Endodermal cell (in vitro differentiated cells): ENCODE measurements around the gene HUS1B. TPM values are rescaled to one million over a fixed set of nuclear protein-coding genes. Genes with fewer than 3 reads are reported as not detected.

Experiments used
- DNase-seq: peaks from one replicate; pipeline ENCODE4 v3.0.0-alpha.2; 2017
- H3K27ac ChIP-seq: 2 replicates; pipeline ENCODE4 v1.5.1; 2013; ENCODE audit warnings: mild to moderate bottlenecking, low read depth, low read length, moderate library complexity
- H3K27me3 ChIP-seq: 2 replicates; pipeline ENCODE4 v1.6.1; 2013; ENCODE audit warnings: mild to moderate bottlenecking, low read length, moderate library complexity; ENCODE audit not compliant: insufficient read depth, control insufficient read depth, poor library complexity, severe bottlenecking
- H3K36me3 ChIP-seq: 2 replicates; pipeline ENCODE4 v1.7.0; 2013; ENCODE audit warnings: mild to moderate bottlenecking, low read length, moderate library complexity; ENCODE audit not compliant: control insufficient read depth, insufficient read depth
- H3K4me1 ChIP-seq: one replicate; pipeline ENCODE4 v1.7.0; 2013; ENCODE audit warnings: low read length; ENCODE audit not compliant: control insufficient read depth, insufficient read depth
- H3K4me3 ChIP-seq: 2 replicates; pipeline ENCODE4 v1.5.1; 2013; ENCODE audit warnings: mild to moderate bottlenecking, low read length, moderate library complexity
- H3K9ac ChIP-seq: 2 replicates; pipeline ENCODE4 v1.6.1; 2013; ENCODE audit warnings: mild to moderate bottlenecking, low read length, moderate library complexity; ENCODE audit not compliant: poor library complexity, severe bottlenecking; ENCODE audit errors: extremely low read depth
- H3K9me3 ChIP-seq: 2 replicates; pipeline ENCODE4 v1.6.1; 2013; ENCODE audit warnings: mild to moderate bottlenecking, low read length, moderate library complexity; ENCODE audit not compliant: control insufficient read depth
- H3K27ac Mint-ChIP-seq: 2 replicates; pipeline ENCODE4 v1.8.0; 2020; ENCODE audit warnings: mixed read lengths
- H3K27me3 Mint-ChIP-seq: 2 replicates; pipeline ENCODE4 v1.8.0; 2021; ENCODE audit warnings: mild to moderate bottlenecking, mixed read lengths; ENCODE audit not compliant: insufficient read depth
- H3K36me3 Mint-ChIP-seq: 2 replicates; pipeline ENCODE4 v1.8.0; 2020; ENCODE audit warnings: low read depth, mixed read lengths
- H3K4me1 Mint-ChIP-seq: 2 replicates; pipeline ENCODE4 v1.8.0; 2020; ENCODE audit warnings: mixed read lengths
- H3K4me3 Mint-ChIP-seq: 2 replicates; pipeline ENCODE4 v1.8.0; 2020; ENCODE audit warnings: mild to moderate bottlenecking, moderate library complexity, mixed read lengths
- H3K9me3 Mint-ChIP-seq: 2 replicates; pipeline ENCODE4 v1.8.0; 2020; ENCODE audit warnings: mild to moderate bottlenecking, mixed read lengths
- CTCF ChIP-seq: fragments of 200-600 bp; sonication (generic); conservative IDR thresholded peaks from 2 replicates; pipeline ENCODE4 v1.5.0; 2021; ENCODE audit warnings: antibody characterized with exemption, mild to moderate bottlenecking
- WGBS, 2 experiments: methylation state at CpG; one replicate each; pipeline versions ENCODE4 v1.1.5 to v1.1.7; 2013; ENCODE audit warnings: missing lambda C conversion rate in 2 of 2, mixed read lengths in 1 of 2; ENCODE audit not compliant: insufficient coverage in 1 of 2, insufficient read length in 1 of 2; 5-methylcytosine and 5-hydroxymethylcytosine counted together
- total RNA-seq, 2 donors: library from RNA; stranded (reverse); fragmentation: NEBNext Ultra II Directional in 1 of 2; extraction: Animal tissue kit (Norgen Biotek cat#: 25700) in 1 of 2; gene quantifications; 2 replicates in 1 of 2; 3 replicates in 1 of 2; pipeline ENCODE4 v1.2.1, GENCODE V29; 2021

Gene HUS1B
- total RNA-seq, 2 donors from 2014 or later, result 1.0 to 1.1 TPM

GRCh38 chr6:624979-625378, 31.9 kb downstream of the HUS1B start:
- Histone ChIP-seq H3K27me3 (no peaks in the 10 kb centered on the region), H3K4me3 (no peak overlapping the region), H3K4me1 (peaks cover 2% of the 10 kb centered on the region), H3K27ac (no peak overlapping the region), H3K9me3 (no peaks in the 10 kb centered on the region), H3K36me3 (peaks cover 27% of the 10 kb centered on the region), H3K9ac (no peak overlapping the region)
- peaks cover 18% of the 10 kb centered on the region for H3K4me1 Mint-ChIP-seq
- peak; percentile 50 for TF ChIP-seq CTCF
- H3K9me3 Mint-ChIP-seq, result no peaks in the 10 kb centered on the region
- peaks cover 11% of the 10 kb centered on the region for H3K36me3 Mint-ChIP-seq
- peak; percentile 58 for DNase-seq
- WGBS, 2 experiments, result 78 to 86% methylated on average over 6 to 11 of the region's 11 CpGs
- no peaks in the 10 kb centered on the region for H3K27me3 Mint-ChIP-seq
- no peak overlapping the region for H3K27ac Mint-ChIP-seq
- no peak overlapping the region for H3K4me3 Mint-ChIP-seq

- TF ChIP-seq CTCF, result no peak
- Histone ChIP-seq H3K27me3 (no peaks in the 10 kb centered on the region), H3K4me1 (peaks cover 2% of the 10 kb centered on the region), H3K4me3 (no peak overlapping the region), H3K9ac (no peak overlapping the region), H3K27ac (no peak overlapping the region), H3K9me3 (peaks cover 5% of the 10 kb centered on the region), H3K36me3 (peaks cover 34% of the 10 kb centered on the region)
- no peak overlapping the region for H3K27ac Mint-ChIP-seq
- no peak overlapping the region for H3K4me3 Mint-ChIP-seq
- no peak for DNase-seq
- no peaks in the 10 kb centered on the region for H3K27me3 Mint-ChIP-seq
- peaks cover 3% of the 10 kb centered on the region for H3K9me3 Mint-ChIP-seq
- 93 to 100% methylated on average over 3 to 7 of the region's 7 CpGs for WGBS, 2 experiments
- peaks cover 27% of the 10 kb centered on the region for H3K36me3 Mint-ChIP-seq
- H3K4me1 Mint-ChIP-seq, result peaks cover 18% of the 10 kb centered on the region
Measured at GRCh38 chr6:622462-622861, 34.4 kb downstream of the HUS1B start.

- H3K4me3 Mint-ChIP-seq, result no peak overlapping the region
- no peak overlapping the region for H3K27ac Mint-ChIP-seq
- Histone ChIP-seq H3K4me3 (no peak overlapping the region), H3K36me3 (peaks cover 35% of the 10 kb centered on the region), H3K27ac (no peak overlapping the region), H3K27me3 (no peaks in the 10 kb centered on the region), H3K9ac (no peak overlapping the region), H3K4me1 (peaks cover 2% of the 10 kb centered on the region), H3K9me3 (peaks cover 5% of the 10 kb centered on the region)
- no peaks in the 10 kb centered on the region for H3K27me3 Mint-ChIP-seq
- no peak for DNase-seq
- peaks cover 6% of the 10 kb centered on the region for H3K9me3 Mint-ChIP-seq
- peaks cover 31% of the 10 kb centered on the region for H3K36me3 Mint-ChIP-seq
- TF ChIP-seq CTCF, result no peak
- WGBS, 2 experiments, result 93 to 94% methylated on average over 8 to 9 of the region's 9 CpGs
- peaks cover 14% of the 10 kb centered on the region for H3K4me1 Mint-ChIP-seq
Measured at GRCh38 chr6:621931-622330, 35.0 kb downstream of the HUS1B start.
